ELR (cell line): ENCODE results near the gene FDX2.

Source experiments
- DNase-seq: peaks from one replicate; pipeline ENCODE4 v3.0.0-alpha.2; 2015; ENCODE audit warnings: low read depth

FDX2 gene

GRCh38 chr19:10299545-10300458 is 16.0 kb downstream of the FDX2 start:
- no peak for DNase-seq

GRCh38 chr19:10295847-10296591 is 19.8 kb downstream of the FDX2 start:
- DNase-seq = no peak

GRCh38 chr19:10295305-10295846 is 20.4 kb downstream of the FDX2 start:
- DNase-seq = peak; percentile 27

- no peak for DNase-seq
Observed at GRCh38 chr19:10294368-10294697, 21.5 kb downstream of the FDX2 start.

GRCh38 chr19:10293637-10294367 is 22.0 kb downstream of the FDX2 start:
- no peak for DNase-seq

GRCh38 chr19:10292789-10293636 is 22.8 kb downstream of the FDX2 start:
- DNase-seq = no peak

GRCh38 chr19:10292206-10292788 is 23.5 kb downstream of the FDX2 start:
- DNase-seq = peak; percentile 82

GRCh38 chr19:10291554-10292205 is 24.1 kb downstream of the FDX2 start:
- peak; percentile 19 for DNase-seq

GRCh38 chr19:10290876-10291553 is 24.8 kb downstream of the FDX2 start:
- DNase-seq = peak; percentile 71

- peak; percentile 43 for DNase-seq
Observed at GRCh38 chr19:10290357-10290875, 25.4 kb downstream of the FDX2 start.

- peak; percentile 62 for DNase-seq
Observed at GRCh38 chr19:10289836-10290356, 25.9 kb downstream of the FDX2 start, which contains the start of gene ICAM5. TSS of gene ICAM5 (plus strand) at chr19:10289952. CDS start at chr19:10290044, 92 bp downstream.

- peak; percentile 90 for DNase-seq
Observed at GRCh38 chr19:10289167-10289835, 26.5 kb downstream of the FDX2 start.

GRCh38 chr19:10288662-10289166 is 27.1 kb downstream of the FDX2 start:
- DNase-seq = peak; percentile 87

GRCh38 chr19:10286803-10287737 is 28.7 kb downstream of the FDX2 start, which contains the start of gene ICAM4:
TSS of gene ICAM4 (plus strand) at chr19:10286955. CDS start at chr19:10287013, 58 bp downstream.
- peak; percentile 26 for DNase-seq

- no peak for DNase-seq
Observed at GRCh38 chr19:10285393-10285792, 30.4 kb downstream of the FDX2 start.

- DNase-seq = no peak
Observed at GRCh38 chr19:10284960-10285278, 30.9 kb downstream of the FDX2 start.
